HG03439 (cell line): ENCODE data around the gene PRDM2.
"Not testable (repeated sequence)": the region's sequence is repeated elsewhere in the genome, so short reads cannot be mapped to it uniquely, and the experiment has no call there.

ENCODE experiments used
- ATAC-seq: cut with Tn5 transposase; IDR thresholded peaks from one replicate; pipeline ENCODE4 v1.9.1; 2021; ENCODE audit warnings: mild to moderate bottlenecking, moderate library complexity; ENCODE audit not compliant: unreplicated experiment

Gene PRDM2

GRCh38 chr1:13694886-13695684 is 4.9 kb upstream of the PRDM2 start:
- ATAC-seq = no peak

DNA sequence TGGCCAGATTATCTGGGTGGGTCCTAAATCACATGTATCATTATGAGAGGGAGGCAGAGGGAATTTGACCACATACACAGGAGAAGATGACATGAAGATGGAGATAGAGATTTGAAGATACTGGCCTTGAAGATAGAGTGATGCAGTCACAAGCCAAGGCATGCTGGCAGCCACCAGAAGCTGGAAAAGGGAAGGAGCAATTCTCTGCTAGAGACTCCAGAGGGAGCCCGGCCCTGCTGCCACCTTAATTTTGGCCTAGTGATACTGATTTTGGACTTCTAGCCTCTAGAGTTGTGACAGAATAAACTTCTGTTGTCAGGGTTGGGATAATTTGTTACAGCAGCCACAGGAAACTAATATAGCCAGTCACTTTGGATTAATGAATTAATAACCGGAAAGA is 2.2 kb upstream of the PRDM2 start:
- ATAC-seq = no peak

DNA sequence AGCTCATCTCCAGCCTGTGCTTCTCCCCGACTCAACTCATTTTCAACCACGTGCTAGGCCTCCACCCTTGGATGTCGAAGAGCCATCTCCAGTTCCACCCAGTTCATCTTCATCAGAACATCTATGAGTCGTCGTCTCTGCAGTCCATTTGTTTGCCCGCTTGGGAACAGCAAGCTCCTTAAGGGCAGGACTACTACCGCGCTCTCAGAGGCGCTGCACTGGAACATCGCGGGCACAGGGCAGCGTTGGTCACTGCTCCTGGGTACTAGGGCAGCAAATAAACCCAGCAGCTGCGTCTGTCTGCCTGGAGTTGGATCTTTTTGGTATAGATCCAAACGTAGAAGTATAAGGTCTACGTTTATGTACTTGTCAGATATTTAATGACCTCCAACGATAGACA is 478 bp upstream of the PRDM2 start:
- no peak for ATAC-seq

GRCh38 chr1:13700521-13701270 is 708 bp downstream of the PRDM2 start:
- peak; percentile 42 for ATAC-seq

GRCh38 chr1:13701271-13701640 is 1.3 kb downstream of the PRDM2 start:
- ATAC-seq = no peak

- ATAC-seq = peak; percentile 69
Measured at GRCh38 chr1:13702425-13703127, 2.6 kb downstream of the PRDM2 start.

- peak; percentile 12 for ATAC-seq
Measured at GRCh38 chr1:13703128-13703513, 3.1 kb downstream of the PRDM2 start.

DNA sequence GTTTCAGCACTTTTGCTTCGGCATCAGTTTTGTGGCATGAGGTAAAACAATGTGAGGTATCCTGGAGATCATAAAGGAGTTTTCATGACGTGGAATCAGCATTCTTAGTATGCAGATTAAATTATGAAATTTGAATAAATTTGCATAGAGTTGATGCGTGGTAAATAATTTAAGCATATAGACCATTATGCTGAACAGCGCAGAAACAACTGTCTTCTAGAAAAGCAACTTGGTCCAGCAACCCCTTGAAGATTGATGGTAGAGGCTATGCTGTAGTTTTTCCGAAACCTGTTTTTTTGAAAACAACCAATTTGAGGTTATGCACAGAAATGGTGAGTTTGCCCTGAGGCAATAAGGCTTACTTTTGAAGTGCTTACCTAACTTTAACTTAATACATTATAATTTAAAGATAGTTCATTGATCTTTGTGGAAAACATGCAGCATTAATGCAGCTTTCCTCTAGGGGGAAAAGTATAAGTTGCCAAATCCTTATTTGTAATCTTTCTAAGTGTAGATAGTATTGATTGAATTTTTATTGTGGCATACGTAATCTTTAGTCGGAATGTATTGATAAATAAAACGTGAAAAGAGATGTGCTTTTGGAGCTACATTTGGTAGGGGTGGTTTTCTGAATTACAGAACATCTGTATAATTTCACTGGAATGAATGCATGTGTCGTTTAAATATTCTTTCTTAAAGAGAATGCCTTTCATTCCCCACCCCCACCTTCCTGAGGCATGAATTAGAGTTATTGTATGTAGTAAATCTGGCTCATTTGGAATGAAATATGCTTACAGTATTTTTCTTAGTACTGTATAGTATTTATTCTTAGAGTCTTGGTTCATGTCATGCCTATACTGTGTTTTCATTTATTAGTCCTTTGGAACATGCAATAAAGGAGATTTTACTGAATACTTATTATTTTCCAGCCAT is 3.8 kb downstream of the PRDM2 start:
- ATAC-seq = no peak

DNA sequence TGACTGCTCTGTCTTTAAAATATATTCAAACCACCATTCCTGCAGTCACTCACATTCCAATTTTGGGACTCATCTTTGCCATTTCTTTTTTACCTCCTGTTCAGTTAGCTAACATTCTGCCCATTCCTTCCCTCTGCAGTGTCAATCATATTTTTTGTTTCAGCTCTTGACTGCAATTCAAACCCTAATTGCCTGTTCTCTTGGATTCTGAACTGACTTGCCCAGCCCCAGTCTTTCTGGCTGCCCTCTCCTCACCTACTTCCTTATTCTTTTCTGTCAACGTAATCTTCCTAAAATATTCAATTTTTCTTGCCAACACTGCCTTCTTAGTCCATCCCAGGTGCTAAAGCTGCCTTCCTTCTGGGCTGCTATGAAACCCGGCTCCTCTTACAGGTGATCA is 6.1 kb downstream of the PRDM2 start:
- no peak for ATAC-seq

DNA sequence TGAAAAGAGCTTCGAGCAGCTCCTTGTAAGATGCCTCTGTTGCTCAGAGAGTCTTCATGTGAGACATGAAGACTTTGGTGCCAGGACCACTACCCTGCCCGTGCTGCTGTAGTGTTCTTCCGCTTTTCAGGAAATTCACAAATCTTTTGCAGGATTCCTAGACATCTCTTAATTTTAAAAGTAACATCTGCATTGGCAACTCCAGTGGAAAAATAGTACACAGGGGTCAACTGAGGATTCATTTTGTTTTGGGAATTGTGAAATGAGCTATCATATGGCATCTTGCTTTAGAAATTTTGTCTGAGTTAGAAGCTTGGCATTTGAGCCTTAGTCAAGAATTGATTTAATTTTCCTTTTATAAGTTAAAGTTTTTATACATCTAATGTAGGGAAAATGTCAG is 7.2 kb downstream of the PRDM2 start:
- ATAC-seq = no peak

DNA sequence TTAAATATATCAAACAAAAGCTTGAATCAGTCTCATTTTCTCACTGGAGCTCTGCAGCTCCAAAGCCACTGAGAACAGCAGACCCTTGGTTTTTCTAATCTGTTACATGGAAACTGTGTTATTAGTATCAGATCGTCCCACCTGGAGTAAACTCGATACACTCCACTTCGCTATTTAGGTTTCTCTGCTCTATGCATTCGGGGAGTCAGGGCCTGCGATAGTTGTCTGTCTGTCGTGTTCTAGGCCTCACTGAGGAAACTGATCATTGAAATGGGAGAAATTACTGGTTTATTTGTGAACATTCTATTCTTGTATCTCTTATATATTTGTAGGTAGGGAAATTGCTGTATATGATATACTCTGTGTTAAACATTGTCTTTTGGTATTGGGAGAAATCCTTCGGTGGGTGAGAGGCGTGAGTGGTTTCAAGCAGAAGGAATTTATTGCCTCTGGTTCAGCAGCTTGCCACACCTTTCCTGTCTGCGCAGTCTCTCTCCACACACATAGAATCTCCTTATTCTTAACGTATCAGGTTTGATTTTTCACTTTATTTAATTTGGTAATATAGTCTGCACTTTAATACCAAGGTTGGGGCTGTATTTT is 8.5 kb downstream of the PRDM2 start:
- no peak for ATAC-seq

DNA sequence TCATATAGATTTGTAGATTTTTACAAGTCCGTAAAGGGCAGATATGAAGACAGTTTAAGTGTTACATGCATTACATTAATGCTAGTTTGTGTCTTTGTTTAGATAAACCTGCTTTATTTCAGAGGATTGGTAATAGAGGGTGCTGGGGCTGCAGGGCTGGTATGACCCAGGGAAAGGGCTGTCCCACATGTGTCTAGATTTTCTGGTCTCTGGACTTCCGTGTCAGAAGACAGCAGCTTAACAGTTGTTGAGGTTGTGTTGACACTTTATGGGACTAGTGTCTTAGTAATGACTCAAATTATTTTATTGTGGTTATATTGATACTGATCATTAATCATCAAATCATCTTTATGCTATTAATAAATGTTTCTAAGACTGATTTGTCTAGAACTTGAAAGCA is 10.1 kb downstream of the PRDM2 start:
- no peak for ATAC-seq

DNA sequence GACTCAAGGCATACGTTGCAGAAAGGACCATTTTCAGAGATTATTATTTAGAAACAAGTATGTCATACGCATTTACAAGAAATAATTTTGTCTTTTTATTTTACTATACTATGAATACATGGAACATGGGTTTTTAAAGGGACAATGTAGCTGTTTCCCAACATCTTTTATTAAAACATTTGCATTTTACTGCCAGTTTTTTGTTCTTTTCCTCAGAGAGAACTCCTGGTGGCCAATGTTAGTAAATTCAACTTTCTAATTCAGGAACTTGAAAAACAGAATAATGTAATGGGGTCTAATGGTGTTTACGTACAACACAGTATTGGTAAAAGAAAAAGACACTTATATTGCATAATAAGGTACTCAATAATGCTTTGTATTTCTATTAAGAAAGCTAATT is 14.9 kb downstream of the PRDM2 start:
- no peak for ATAC-seq

GRCh38 chr1:13715616-13716287 is 15.8 kb downstream of the PRDM2 start:
- not testable (repeated sequence) for ATAC-seq

DNA sequence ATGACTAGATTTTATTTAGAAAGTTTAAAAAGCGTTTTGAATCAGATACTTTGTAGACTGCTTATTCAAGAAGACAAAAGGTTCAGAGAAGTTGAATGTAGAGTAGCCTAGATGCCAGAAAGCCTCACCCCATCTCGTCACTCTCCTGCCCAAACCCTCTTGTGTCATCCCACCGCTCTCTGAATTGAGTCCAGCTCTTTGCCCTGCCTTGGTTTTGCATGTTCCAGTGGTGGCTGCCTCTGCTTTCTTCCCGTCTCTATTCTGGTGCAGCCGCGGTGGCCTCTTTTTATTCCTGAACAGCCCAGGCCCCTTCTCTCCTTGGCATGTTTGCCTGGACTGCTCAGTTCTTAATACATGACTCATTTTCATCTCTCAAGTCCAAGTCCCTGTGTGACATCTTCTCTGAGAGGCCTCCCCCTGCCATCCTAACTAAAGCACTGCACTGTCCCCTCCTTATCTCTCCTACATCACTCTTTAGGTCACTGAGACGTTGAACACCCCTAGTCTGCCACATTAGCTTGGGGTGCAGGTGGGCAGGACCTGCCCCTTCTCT is 22.9 kb downstream of the PRDM2 start:
- ATAC-seq = no peak

- ATAC-seq = no peak
Measured at GRCh38 chr1:13723810-13724209, 23.8 kb downstream of the PRDM2 start.

DNA sequence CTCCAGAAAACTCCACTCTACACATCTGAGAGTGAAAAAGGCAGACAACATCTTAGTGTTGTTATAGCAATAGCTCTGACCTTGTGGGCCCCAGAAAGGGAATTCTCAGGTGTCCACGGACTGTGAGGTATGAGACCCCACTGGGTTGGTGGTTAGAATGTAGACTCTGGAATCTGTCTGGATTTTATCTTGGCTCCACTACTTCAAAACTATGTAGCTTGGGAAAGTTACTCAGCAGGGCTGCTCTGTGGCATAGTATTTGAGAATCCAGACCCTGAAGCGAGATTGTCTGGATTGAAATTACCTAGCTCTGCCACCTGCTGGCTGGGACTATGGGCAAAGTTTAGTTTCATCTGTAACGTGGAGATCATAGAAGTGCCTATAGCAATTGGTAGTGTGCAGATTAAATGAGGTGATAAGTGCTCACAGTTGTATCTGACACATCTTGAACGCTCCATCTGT is 25.8 kb downstream of the PRDM2 start:
- no peak for ATAC-seq

DNA sequence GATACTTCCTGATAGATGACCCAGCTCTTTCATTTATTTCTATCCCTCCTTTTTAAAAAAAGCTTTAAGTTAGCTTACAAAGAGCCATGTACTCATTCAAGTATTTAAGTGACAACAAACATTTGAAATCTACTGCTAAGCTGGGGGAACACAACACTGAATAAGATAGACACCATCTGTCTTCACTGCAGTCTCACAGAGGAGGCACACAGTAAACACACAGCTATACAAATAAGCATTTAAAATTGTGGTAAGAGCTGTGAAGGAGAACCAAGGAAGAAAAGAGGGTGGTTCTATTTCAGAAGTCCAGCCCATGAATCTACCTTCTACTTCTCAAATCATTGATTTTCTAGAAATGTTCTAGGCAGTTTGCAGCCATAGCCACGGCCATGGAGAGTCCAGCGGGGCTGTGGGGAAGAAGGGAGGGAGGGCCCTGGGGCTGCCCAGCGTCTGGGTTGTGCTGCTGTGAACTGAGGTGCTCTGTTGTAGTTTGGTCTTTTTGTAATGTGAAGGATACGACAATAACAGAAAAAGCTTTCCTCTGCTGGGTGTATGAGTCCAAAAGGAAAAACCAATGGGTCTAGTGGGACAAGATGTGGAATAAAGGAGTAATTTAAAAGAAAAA is 28.2 kb downstream of the PRDM2 start:
- ATAC-seq = no peak

DNA sequence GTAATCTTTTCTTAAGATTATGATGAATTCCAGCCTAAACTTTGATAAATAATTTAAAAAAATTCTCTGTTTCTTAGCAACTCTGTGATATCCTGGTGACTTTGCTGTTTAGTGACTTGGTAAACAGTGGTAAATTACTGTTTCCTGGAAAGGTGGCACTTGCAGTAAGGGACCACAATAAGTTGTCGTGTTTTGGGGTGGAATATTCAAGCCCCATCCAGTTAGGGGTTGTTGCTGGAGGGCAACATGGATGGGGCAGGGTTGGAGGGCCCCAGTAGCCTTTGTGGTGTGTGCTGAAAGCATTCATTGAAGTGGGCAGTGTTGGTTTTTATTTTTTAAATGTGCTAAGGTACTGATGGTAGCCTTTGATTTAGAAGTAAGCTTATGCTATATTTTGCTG is 30.3 kb downstream of the PRDM2 start:
- ATAC-seq = no peak
